Neutrophil (primary cell): ENCODE measurements around the gene TMEM167B.
A peak's percentile ranks its signal among the peaks of the same experiment; 100 is the strongest.
"Not testable (repeated sequence)": the region's sequence is repeated elsewhere in the genome, so short reads cannot be mapped to it uniquely, and the experiment has no call there.

Source experiments
- H3K27ac ChIP-seq: fragments of 200-600 bp; sonication (generic); 2 replicates; pipeline ENCODE4 v1.5.1; 2016; ENCODE audit warnings: mild to moderate bottlenecking, moderate library complexity
- H3K27me3 ChIP-seq: fragments of 200-600 bp; sonication (generic); 2 replicates; pipeline ENCODE4 v1.6.0; 2016; ENCODE audit warnings: mild to moderate bottlenecking
- H3K36me3 ChIP-seq: fragments of 200-600 bp; sonication (generic); 2 replicates; pipeline ENCODE4 v1.5.1; 2017
- H3K4me1 ChIP-seq, 2 experiments: fragments of 200-600 bp in 1 of 2; sonication (generic) in 1 of 2; 1 replicate in 1 of 2; 2 replicates in 1 of 2; pipeline versions ENCODE4 v1.5.1 to v1.6.1; 2013 to 2016; ENCODE audit warnings: low read depth in 1 of 2, low read length in 1 of 2, mild to moderate bottlenecking in 1 of 2, moderate library complexity in 1 of 2; ENCODE audit not compliant: control insufficient read depth in 1 of 2, insufficient read depth in 1 of 2
- H3K4me3 ChIP-seq, 2 experiments: fragments of 200-600 bp in 1 of 2; sonication (generic) in 1 of 2; 1 replicate in 1 of 2; 2 replicates in 1 of 2; pipeline ENCODE4 v1.5.1; 2013 to 2016; ENCODE audit warnings: low read depth in 1 of 2, low read length in 1 of 2, mild to moderate bottlenecking in 1 of 2, moderate library complexity in 1 of 2
- H3K9me3 ChIP-seq: fragments of 200-600 bp; sonication (generic); 2 replicates; pipeline ENCODE4 v1.5.1; 2016
- CTCF ChIP-seq: fragments of 200-600 bp; sonication (generic); IDR thresholded peaks from 2 replicates; pipeline ENCODE4 v1.5.1; 2016; ENCODE audit warnings: antibody characterized with exemption

The TMEM167B gene

GRCh38 chr1:109137958-109138357 lies 47.4 kb downstream of the TMEM167B start:
- TF ChIP-seq CTCF, result no peak
- Histone ChIP-seq H3K27me3 (no peaks in the 10 kb centered on the region), H3K9me3 (no peaks in the 10 kb centered on the region), H3K27ac (peak overlapping the region; percentile 69), H3K4me3 (no peak overlapping the region), H3K36me3 (no peaks in the 10 kb centered on the region), H3K4me1 (peaks cover 40 to 42% of the 10 kb centered on the region in 2 experiments)

- H3K9me3 ChIP-seq, result no peaks in the 10 kb centered on the region
- H3K27me3 ChIP-seq, result no peaks in the 10 kb centered on the region
- H3K4me3 ChIP-seq, result no peak overlapping the region
- no peak for TF ChIP-seq CTCF
- no peaks in the 10 kb centered on the region for H3K36me3 ChIP-seq
- H3K27ac ChIP-seq, result peak overlapping the region; percentile 69
- H3K4me1 ChIP-seq, result peaks cover 36 to 38% of the 10 kb centered on the region in 2 experiments
Observed at GRCh38 chr1:109138358-109138757, 47.8 kb downstream of the TMEM167B start.

- no peaks in the 10 kb centered on the region for H3K27me3 ChIP-seq
- peaks cover 15 to 18% of the 10 kb centered on the region in 2 experiments for H3K4me1 ChIP-seq
- no peak for TF ChIP-seq CTCF
- no peak overlapping the region for H3K27ac ChIP-seq
- no peak overlapping the region for H3K4me3 ChIP-seq
- no peaks in the 10 kb centered on the region for H3K9me3 ChIP-seq
- H3K36me3 ChIP-seq, result no peaks in the 10 kb centered on the region
Observed at GRCh38 chr1:109140392-109140791, 49.8 kb downstream of the TMEM167B start.

- no peak for TF ChIP-seq CTCF
- H3K27ac ChIP-seq, result no peak overlapping the region
- no peaks in the 10 kb centered on the region for H3K36me3 ChIP-seq
- peaks cover 14 to 16% of the 10 kb centered on the region in 2 experiments for H3K4me1 ChIP-seq
- H3K27me3 ChIP-seq, result no peaks in the 10 kb centered on the region
- H3K9me3 ChIP-seq, result no peaks in the 10 kb centered on the region
- H3K4me3 ChIP-seq, result no peak overlapping the region
Observed at GRCh38 chr1:109142260-109142659, 51.7 kb downstream of the TMEM167B start.

- H3K4me3 ChIP-seq, H3K27me3 ChIP-seq, H3K27ac ChIP-seq, H3K9me3 ChIP-seq, H3K36me3 ChIP-seq: not testable (repeated sequence)
- peaks cover 12 to 15% of the 10 kb centered on the region in 2 experiments for H3K4me1 ChIP-seq
Observed at GRCh38 chr1:109142725-109143124, 52.2 kb downstream of the TMEM167B start.
